NOMO-1 treated with DMSO at 0.1 percent for 48 hours (cell line): ENCODE results near the gene AHNAK.
"Not testable (repeated sequence)": the region's sequence is repeated elsewhere in the genome, so short reads cannot be mapped to it uniquely, and the experiment has no call there.

Experiments
- DNase-seq: peaks from one replicate; lab custom pipeline; 2025; ENCODE audit not compliant: unreplicated experiment; lab: John Stamatoyannopoulos, UW

AHNAK gene

DNA sequence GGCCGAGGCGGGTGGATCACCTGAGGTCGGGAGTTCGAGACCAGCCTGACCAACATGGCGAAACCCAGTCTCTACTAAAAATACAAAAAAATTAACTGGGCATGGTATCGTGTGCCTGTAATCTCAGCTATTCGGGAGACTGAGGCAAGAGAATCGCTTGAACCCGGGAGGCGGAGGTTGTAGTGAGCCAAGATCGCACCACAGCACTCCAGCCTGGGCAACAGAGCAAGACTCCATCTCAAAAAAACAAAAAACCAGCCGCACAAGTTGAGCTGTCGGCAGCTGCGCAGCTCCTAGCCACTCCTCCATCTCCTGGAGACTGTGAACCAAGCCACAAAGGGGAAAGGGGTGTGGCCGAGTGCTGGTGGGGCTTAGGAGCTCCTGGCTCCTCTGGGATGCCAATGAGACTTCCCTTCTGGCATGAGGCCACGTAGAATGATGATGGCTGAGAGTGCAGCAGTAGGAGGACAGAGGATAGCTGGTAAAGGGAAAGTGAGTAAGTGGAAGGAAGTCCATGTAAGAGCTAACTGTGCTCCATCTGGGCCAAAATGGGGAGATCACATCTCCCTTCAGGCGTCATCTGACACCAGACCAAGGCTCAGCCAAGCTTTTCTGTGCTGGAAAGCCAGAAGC is 47.2 kb downstream of the AHNAK start:
- DNase-seq: not testable (repeated sequence)

GRCh38 chr11:62498492-62499286 is 47.9 kb downstream of the AHNAK start:
- no peak for DNase-seq

DNA sequence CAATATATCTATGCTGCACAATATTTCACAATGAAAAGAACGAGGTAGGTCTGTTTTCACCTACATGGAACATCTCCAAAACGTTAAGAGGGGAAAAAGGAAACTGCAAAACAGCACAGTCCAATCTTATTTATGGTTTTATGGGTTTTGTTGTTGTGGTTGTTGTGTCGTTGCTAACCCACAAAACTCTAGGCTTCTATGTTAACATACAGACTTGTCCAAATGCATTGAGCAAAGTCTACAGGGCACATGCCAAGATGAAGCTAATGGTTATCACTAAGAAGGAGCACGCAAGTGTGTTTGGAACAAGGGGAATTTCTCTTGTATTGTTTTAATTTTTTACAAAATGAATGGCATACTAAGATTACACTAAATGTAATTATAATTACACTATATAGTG is 48.6 kb downstream of the AHNAK start:
- no peak for DNase-seq

- DNase-seq: peak; percentile 90
These were observed 49.3 kb downstream of the AHNAK start for GRCh38 chr11:62497132-62497801.

DNA sequence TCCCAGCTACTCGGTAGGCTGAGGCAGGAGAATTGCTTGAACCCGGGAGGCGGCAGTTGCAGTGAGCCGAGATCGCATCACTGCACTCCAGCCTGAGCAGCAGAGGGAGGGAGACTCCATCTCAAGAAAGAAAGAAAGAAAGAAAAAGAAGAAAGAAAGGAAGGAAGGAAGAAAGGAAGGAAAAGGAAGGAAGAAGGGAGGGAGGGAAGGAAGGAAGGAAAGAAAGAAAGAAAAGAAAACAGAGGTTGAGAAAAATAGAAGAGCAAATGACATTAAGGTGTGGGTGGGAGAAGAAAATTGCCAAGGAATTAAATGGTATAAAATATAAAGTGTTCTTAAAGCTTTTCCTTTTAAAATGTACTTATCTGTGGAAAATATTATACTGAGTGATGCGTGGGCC is 49.9 kb downstream of the AHNAK start:
- no peak for DNase-seq

GRCh38 chr11:62494246-62494645 is 52.4 kb downstream of the AHNAK start:
- no peak for DNase-seq

- no peak for DNase-seq
These were observed 52.8 kb downstream of the AHNAK start for GRCh38 chr11:62493801-62494200.

DNA sequence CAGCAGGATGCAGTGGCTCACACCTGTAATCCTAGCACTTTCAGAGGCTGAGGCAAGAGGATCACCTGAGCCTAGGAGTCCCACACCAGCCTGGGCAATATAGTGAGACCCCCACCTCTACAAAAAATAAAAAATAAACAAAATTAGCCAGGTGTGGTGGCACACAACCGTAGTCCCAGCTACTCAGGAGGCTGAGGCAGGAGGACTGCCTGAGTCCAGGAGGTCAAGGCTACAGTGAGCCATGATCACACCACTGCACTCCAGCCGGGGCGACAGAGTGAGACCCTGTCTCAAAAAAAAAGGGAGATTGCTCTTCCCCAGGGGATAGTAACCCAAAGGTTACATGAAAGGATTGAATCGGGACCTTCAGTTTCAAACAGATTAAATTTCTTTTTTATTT is 54.0 kb downstream of the AHNAK start:
- DNase-seq: no peak

- DNase-seq: no peak
These were observed 54.9 kb downstream of the AHNAK start for GRCh38 chr11:62491571-62492329.

- no peak for DNase-seq
These were observed 57.4 kb downstream of the AHNAK start for GRCh38 chr11:62489204-62489603.

DNA sequence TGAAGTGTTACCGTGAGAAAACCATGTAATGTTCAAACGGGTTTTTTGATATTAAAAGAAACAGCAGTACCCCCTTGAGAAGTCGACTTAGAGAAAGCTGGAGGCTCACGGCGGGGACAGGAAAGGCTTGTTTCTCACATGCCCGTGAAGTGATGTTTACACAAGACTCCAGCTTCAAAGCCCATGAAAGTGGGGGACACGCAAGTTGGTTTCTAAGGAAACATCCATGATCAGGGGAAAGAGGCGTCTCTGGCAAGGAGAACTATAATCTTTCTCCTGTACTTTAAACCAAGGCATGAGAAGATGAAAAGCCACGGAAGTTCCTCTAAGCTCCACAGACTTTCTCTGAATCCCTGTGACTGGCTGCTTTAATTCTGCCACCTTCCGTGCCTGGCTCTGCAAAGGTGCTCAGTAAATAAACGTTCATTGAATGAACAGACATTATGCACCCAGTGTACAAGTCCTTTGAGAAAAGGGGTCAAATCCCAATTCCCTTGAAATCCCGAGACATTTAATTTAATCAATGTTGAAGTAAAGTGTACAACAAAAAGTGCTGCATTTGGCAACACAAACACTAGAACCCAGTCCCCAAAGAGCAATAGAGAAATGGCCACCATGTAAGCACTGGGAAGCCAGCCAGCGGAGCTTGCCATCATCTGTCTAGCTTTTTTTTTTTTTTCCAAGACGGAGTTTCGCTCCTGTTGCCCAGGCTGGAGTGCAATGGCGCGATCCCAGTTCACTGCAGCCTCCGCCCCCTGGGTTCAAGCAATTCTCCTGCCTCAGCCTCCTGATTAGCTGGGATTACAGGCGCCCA is 58.7 kb downstream of the AHNAK start:
- no peak for DNase-seq

- DNase-seq: no peak
These were observed 59.5 kb downstream of the AHNAK start for GRCh38 chr11:62487136-62487535.

- no peak for DNase-seq
These were observed 62.3 kb downstream of the AHNAK start for GRCh38 chr11:62484352-62484751.

DNA sequence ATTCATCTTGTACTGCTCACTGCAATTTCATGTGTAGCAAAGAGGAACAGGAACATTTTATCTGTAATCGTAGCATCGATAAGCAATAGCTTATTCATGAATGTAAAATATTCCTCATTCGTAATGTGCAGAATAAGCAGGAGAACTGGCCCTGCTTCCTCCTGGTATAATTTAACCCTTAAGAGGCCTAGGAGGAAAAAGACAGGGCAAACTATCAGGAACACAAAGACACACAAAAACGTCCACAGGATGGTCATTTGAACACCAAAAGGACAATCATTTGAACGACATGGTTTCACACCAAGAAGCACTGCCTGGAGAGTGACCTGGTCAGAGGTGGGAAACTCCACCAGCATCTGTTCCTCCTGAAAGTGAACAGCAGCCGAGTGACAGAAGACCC is 63.9 kb downstream of the AHNAK start:
- DNase-seq: no peak

DNA sequence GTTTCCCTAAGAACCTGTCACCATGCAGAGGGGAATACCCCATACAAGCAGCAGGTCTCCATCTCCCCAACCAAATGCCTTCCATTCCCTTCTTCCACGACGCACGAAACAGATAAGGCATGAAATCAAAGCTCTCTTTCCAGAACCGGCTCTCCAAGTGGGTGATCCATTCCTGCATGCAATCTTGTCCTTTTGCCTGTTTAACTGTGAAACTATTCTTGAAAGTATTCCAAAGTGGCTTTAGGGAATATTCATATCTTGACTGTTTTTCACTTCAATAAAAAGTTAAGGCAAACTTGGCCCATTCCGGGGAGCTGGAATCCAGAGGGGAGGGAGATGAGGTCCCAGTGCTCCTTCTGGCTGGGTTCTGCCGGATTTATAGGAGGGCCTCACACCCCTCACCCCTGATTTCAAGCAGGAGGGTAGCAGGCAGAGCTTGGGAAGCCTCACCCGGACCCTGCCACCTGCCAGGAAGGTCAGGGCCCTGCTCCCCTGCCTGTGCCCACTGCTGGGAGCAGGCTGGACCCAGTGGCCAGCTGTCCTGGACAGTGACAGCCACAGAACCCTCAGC is 66.9 kb downstream of the AHNAK start:
- DNase-seq: no peak

DNA sequence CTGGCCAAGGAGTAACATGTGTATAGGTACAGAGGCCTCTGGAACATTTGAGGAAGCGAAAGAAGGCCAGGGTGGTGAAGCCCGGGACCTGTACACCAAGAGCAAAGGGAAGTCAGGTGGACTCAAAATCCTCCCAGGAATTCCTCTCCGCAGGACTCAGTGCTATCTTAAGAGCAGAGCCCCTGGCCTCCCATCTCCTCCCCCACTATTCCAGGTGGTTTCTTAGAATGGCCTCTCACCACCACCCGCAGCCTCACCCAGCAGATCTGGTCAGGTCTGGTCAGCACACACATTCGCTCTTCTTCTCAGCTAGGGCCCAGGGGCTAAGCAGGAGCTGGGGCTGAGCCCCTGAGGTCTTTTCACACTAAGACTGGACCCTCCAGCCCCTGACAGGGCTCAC is 68.7 kb downstream of the AHNAK start:
- no peak for DNase-seq

- DNase-seq: no peak
These were observed 74.3 kb downstream of the AHNAK start for GRCh38 chr11:62472063-62472884.

DNA sequence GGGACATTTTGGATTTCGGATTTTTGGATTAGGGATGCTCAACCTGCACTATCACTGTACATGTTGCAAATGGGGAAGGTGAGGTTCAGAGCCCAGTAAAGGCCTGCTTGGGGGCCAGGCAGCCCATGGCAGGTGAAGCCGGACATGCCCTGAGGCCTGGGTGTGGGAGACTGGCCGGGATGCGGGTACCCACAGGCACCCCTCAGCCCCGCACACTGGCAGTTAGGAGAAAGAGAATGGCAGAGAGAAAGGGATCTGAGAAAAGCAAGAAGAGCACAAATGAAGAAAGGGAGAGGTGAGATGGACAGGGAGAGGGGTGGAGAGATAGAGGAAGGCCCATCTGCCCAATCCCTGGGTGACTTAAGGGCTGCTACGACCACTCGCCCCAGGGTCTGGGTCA is 75.0 kb downstream of the AHNAK start:
- no peak for DNase-seq

DNA sequence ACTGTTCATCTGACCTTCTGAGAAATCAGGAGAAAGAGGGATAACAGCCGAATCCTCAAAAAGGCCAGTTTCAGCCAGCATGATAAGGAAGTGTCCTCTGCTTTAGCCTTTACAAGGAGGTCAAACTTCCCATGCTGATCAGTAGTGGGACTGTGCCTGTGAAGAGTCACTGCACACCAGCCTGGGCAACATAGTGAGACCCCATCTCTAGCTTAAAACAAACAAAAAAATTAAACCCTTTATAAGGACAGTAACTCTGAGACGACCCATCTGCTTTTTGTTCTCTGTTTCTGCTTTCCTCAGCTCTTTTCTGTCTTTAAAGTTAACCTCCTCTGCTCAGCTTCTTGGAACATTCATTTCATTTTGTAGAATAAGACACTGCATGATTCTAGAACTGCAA is 78.0 kb downstream of the AHNAK start:
- no peak for DNase-seq
